HS-27A (cell line): ENCODE measurements around the gene DNMT3L.
"Not testable (repeated sequence)": the region's sequence is repeated elsewhere in the genome, so short reads cannot be mapped to it uniquely, and the experiment has no call there.

Experiments used
- DNase-seq: peaks from one replicate; pipeline ENCODE4 v3.0.0-alpha.2; 2012; ENCODE audit warnings: low read depth, missing footprints

The DNMT3L gene

GRCh38 chr21:44294391-44295162 is 32.9 kb upstream of the DNMT3L start:
- DNase-seq, result no peak

GRCh38 chr21:44293551-44294231 is 32.0 kb upstream of the DNMT3L start:
- DNase-seq, result no peak

- no peak for DNase-seq
Observed at GRCh38 chr21:44292812-44293195, 31.1 kb upstream of the DNMT3L start.

GRCh38 chr21:44291936-44292811 is 30.5 kb upstream of the DNMT3L start:
- no peak for DNase-seq

DNA sequence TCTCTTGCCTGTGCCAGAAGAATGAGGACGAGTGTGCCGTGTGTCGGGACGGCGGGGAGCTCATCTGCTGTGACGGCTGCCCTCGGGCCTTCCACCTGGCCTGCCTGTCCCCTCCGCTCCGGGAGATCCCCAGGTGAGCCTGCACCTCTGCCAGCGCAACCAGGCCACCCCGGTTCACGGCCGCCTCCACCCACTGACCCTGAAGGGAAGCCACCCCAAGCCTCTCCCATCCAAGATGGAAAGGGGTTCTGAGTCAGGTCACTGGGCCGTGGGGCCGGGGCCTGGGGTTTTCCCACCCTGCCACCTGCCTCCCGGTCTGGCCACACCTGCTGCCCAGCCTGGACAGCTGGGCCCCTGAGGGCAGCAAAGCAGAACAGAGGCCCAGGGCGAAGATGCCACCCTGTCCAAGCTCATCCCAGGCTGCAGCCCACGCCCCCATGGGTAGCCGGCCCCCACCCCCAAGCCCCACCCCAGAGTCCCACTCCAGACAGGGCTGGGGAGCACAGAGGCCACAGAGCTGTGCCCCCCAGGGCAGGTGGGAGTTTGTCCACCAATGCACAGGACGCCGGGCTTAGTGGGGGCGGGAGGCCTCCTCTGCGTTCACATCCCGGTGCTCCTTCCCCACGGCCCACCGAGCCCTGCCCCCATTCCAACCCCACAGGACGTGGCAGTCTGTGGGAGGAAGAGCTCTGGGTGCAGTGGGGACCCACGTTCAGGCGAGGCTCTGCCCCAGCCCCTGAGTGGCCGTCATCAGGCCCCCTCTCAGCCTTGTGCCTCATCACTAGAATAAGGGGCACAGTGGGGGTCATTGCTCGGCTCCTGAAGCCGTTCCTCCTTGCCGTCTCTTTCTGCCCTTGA is 29.6 kb upstream of the DNMT3L start:
- no peak for DNase-seq

GRCh38 chr21:44290327-44291077 is 28.8 kb upstream of the DNMT3L start:
- DNase-seq, result no peak

DNA sequence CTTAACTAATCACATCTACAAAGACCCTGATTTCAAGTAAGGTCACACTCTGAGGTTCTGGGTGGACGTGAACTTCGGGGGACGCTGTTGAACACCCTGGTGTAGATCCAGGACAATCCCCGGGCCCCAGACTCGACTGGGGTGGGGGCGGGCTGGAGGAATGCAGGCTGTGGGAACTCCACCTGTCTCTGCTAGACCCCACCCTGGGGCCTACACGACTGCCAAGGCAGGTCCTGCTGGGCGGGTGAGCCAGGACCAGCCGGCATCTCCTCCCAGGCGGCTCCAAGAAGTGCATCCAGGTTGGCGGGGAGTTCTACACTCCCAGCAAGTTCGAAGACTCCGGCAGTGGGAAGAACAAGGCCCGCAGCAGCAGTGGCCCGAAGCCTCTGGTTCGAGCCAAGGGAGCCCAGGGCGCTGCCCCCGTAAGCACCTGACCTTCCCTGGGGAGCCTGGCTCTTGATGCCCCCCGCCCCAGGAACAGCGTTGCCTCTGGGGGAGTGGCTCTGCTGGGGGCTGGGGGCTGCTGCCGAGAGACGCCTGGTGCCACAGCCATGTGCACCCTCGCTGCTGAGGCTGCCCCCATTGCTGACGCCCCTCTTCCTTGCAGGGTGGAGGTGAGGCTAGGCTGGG is 27.8 kb upstream of the DNMT3L start:
- DNase-seq, result no peak

DNA sequence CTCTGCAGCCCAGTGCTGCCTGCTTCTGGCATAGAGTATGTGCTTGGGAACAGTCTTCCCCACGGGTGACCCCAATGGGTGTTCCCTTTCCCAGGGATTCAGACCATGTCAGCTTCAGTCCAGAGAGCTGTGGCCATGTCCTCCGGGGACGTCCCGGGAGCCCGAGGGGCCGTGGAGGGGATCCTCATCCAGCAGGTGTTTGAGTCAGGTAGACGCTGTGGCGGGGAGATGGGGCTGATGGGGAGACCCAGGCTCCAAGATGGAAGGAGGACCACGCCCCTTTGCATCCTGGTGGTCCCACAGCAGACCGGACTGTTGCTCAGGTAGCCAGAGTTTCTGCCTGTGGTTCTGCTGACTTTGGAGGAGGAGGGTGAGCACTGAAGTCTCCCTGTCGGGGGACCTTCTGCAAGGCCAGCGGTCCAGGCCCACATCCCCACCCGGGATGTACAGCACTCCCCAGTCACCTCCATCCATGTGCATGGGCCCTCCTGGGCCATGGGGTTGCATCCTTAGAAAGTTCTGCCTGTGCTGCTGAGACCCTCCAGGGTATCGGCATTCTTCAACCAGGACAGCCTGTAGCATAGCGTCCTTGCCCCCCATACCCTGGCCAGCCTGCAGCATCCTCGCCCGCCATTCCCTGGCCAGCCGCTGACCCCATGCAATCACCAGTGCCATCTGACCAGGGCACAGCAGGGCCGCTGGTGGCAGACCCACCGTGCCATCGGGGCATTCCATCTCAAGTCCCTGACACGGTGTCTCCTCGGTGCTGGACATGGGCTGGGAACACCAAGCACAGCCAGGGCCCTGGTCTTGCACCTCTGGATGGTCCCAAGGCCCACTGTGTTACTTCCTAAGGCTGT is 26.8 kb upstream of the DNMT3L start:
- no peak for DNase-seq

DNA sequence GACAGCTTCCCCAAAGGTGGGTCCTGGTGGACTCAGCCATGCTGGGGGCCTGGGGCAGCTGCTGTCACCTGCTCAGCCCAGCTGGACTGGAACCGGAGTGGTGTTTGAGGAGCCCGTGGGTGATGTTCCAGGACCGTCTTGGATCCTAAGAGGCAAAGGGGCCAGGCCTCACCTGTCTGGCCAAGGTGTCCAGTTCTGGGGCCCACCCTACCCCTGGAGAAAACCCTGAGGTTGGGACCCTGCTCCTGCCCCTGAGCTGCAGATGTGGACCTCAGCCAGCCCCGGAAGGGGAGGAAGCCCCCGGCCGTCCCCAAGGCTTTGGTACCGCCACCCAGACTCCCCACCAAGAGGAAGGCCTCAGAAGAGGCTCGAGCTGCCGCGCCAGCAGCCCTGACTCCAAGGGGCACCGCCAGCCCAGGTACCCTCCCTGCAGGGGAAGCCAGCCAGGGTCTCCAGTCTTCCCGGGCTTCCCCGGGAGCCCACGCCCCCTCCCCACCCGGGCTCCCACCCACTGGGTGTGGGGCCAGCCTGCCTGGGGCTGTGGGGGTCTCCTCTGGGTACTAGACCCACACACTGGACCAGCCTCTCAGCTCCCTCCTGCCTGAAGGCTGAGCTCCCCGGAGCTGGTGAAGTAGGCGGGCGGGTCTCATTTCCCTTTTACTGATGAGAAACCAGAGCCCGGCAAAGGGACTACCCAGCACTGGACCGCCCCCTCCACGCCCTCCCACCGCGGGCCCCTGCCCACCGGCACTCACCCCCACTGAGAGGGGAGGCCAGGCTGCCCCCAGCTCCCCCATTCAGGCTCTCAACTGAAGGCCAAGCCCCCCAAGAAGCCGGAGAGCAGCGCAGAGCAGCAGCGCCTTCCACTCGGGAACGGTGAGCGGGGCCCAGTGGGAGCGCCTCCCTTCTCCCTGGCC is 25.3 kb upstream of the DNMT3L start:
- DNase-seq, result no peak

GRCh38 chr21:44286086-44286715 is 24.5 kb upstream of the DNMT3L start:
- DNase-seq, result no peak

- no peak for DNase-seq
Observed at GRCh38 chr21:44285138-44285992, 23.7 kb upstream of the DNMT3L start, which contains the start of gene AIRE. AIRE (plus strand) TSS chr21:44285876; CDS start chr21:44286007, 131 bp downstream.

- no peak for DNase-seq
Observed at GRCh38 chr21:44283948-44284347, 22.3 kb upstream of the DNMT3L start.

DNA sequence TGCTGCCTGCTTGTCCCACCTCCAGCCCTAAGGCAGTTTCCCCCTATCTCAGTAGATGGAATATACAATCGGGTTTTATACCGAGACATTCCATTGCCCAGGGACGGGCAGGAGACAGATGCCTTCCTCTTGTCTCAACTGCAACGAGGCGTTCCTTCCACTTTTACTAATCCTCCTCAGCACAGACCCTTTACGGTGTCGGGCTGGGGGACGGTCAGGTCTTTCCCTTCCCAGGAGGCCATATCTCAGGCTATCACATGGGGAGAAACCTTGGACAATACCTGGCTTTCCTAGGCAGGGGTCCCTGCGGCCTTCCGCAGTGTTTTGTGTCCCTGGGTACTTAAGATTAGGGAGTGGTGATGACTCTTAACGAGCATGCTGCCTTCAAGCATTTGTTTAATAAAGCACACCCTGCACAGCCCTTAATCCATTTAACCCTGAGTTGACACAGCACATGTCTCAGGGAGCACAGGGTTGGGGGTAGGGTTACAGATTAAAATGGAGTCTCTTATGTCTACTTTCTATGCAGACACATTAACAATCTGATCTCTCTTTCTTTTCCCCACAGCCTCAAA is 21.6 kb upstream of the DNMT3L start:
- not testable (repeated sequence) for DNase-seq

DNA sequence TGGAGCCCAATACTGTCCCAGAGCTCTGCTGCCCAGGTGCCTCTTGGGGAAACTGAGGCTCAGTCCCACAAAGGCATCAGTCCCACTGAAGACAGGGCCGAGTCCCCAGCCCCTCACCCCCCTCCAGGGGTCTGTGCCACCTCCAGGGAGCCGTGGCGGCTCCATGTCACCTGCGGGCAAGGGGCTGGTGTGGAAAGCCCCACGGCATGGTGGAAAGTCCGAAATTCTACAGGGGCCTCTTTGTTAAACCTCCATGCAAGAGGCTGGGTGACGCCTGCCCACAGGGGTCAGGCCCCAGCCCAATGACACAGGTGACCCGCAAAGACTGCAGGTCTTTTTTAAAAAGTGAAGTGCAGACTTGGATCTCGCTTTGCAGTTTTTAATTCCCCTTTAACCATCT is 20.7 kb upstream of the DNMT3L start:
- no peak for DNase-seq

DNA sequence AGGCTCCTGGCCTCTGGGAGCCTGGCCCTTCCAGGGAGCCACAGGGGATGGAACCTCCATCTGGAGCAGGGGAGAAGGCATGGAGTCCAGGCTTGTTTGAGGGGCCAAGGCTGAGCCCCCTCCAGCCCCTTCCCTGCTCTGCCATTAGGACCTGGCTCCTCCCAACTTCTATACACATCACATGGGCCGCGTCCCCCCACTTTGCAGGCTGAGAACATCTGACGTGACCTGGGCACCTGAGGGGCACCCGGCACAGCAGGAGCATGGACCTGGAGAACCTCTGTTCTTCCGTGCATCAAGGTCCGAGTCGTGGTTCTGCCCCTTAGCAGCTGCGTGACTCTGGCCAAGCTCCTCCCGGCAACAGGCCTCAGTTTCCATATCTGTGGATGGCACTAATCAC is 20.1 kb upstream of the DNMT3L start:
- no peak for DNase-seq
